ENCODE results near the gene TBCB.

GRCh38 chr19:36073121-36073876 is 42.0 kb upstream of the TBCB start:
- TF ChIP-seq ZNF658 (tag by site-specific recombination; IDR thresholded peaks at IDR 0.05) (no peak), BCL11A (tag by site-specific recombination; IDR thresholded peaks at IDR 0.05; ENCODE audit: low read depth) (no peak), ZNF175 (tag by site-specific recombination; IDR thresholded peaks at IDR 0.05) (no peak), REPIN1 (tag by site-specific recombination; IDR thresholded peaks at IDR 0.05; ENCODE audit: low read depth) (no peak), ZNF274 (IDR thresholded peaks at IDR 0.05; ENCODE audit: low read length) (no peak), ZNF274 (tag by site-specific recombination; IDR thresholded peaks at IDR 0.05; ENCODE audit: borderline replicate concordance) (no peak), ZBTB48 (tag by site-specific recombination; IDR thresholded peaks at IDR 0.05) (no peak), TCF7L2 (IDR thresholded peaks at IDR 0.05; ENCODE audit: borderline replicate concordance, low read depth, low read length) (no peak), HOXA7 (CRISPR knock-in tag; IDR thresholded peaks at IDR 0.05; ENCODE audit: borderline replicate concordance) (no peak)
- TF ChIP-seq, protein P1, sequence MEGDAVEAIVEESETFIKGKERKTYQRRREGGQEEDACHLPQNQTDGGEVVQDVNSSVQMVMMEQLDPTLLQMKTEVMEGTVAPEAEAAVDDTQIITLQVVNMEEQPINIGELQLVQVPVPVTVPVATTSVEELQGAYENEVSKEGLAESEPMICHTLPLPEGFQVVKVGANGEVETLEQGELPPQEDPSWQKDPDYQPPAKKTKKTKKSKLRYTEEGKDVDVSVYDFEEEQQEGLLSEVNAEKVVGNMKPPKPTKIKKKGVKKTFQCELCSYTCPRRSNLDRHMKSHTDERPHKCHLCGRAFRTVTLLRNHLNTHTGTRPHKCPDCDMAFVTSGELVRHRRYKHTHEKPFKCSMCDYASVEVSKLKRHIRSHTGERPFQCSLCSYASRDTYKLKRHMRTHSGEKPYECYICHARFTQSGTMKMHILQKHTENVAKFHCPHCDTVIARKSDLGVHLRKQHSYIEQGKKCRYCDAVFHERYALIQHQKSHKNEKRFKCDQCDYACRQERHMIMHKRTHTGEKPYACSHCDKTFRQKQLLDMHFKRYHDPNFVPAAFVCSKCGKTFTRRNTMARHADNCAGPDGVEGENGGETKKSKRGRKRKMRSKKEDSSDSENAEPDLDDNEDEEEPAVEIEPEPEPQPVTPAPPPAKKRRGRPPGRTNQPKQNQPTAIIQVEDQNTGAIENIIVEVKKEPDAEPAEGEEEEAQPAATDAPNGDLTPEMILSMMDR (tag by site-specific recombination; IDR thresholded peaks at IDR 0.05) = no peak
- TF ChIP-seq, protein P2, sequence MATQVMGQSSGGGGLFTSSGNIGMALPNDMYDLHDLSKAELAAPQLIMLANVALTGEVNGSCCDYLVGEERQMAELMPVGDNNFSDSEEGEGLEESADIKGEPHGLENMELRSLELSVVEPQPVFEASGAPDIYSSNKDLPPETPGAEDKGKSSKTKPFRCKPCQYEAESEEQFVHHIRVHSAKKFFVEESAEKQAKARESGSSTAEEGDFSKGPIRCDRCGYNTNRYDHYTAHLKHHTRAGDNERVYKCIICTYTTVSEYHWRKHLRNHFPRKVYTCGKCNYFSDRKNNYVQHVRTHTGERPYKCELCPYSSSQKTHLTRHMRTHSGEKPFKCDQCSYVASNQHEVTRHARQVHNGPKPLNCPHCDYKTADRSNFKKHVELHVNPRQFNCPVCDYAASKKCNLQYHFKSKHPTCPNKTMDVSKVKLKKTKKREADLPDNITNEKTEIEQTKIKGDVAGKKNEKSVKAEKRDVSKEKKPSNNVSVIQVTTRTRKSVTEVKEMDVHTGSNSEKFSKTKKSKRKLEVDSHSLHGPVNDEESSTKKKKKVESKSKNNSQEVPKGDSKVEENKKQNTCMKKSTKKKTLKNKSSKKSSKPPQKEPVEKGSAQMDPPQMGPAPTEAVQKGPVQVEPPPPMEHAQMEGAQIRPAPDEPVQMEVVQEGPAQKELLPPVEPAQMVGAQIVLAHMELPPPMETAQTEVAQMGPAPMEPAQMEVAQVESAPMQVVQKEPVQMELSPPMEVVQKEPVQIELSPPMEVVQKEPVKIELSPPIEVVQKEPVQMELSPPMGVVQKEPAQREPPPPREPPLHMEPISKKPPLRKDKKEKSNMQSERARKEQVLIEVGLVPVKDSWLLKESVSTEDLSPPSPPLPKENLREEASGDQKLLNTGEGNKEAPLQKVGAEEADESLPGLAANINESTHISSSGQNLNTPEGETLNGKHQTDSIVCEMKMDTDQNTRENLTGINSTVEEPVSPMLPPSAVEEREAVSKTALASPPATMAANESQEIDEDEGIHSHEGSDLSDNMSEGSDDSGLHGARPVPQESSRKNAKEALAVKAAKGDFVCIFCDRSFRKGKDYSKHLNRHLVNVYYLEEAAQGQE (tag by site-specific recombination; IDR thresholded peaks at IDR 0.05) = peak; percentile 94
- TF ChIP-seq, protein P3, sequence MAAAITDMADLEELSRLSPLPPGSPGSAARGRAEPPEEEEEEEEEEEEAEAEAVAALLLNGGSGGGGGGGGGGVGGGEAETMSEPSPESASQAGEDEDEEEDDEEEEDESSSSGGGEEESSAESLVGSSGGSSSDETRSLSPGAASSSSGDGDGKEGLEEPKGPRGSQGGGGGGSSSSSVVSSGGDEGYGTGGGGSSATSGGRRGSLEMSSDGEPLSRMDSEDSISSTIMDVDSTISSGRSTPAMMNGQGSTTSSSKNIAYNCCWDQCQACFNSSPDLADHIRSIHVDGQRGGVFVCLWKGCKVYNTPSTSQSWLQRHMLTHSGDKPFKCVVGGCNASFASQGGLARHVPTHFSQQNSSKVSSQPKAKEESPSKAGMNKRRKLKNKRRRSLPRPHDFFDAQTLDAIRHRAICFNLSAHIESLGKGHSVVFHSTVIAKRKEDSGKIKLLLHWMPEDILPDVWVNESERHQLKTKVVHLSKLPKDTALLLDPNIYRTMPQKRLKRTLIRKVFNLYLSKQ (tag by site-specific recombination; IDR thresholded peaks at IDR 0.05; ENCODE audit: borderline replicate concordance) = no peak

Measured in HEK293 (cell line).